ENCODE results near the gene KDM5B.

Gene KDM5B

GRCh38 chr1:202682477-202682876, 125.7 kb downstream of the KDM5B start:
- no peak for DNase-seq

GRCh38 chr1:202681736-202682420, 126.3 kb downstream of the KDM5B start:
- DNase-seq: no peak

DNA sequence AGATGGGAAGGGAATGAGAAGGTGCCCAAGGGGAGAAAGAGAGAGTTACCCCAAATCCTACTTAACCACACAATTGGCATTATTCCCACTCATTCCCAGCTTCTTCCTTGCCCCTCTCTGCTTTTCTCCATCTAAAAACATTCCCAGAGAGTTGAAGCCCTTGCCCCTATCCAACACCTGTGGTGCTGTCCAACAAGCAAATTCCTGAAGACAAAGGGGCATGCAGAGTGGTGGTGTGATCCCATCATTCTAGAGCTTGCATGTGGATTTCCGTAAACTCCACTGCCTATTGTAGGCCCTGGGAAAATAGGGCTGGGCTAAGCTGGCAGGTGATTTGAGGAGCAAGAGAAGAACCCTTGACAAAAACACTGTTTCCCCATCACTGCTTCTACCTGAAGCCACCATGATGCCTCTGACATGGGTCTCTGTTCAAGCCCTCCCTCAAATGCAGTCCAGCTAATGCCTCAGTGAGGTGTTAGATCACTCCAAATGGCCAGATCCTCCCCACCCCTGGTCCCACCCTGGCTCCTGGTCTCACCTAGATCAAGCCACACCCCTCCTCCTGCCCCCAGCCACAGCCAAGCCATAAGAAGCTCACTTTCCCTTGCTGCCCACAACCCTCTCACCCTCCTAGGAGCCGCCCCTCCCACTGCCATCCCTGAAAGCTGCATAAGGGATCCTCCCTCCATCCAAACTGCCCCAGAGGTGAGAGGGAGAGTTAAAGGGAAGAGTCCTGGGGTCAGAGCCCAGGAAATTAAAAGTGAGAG, 127.5 kb downstream of the KDM5B start:
- DNase-seq: no peak

DNA sequence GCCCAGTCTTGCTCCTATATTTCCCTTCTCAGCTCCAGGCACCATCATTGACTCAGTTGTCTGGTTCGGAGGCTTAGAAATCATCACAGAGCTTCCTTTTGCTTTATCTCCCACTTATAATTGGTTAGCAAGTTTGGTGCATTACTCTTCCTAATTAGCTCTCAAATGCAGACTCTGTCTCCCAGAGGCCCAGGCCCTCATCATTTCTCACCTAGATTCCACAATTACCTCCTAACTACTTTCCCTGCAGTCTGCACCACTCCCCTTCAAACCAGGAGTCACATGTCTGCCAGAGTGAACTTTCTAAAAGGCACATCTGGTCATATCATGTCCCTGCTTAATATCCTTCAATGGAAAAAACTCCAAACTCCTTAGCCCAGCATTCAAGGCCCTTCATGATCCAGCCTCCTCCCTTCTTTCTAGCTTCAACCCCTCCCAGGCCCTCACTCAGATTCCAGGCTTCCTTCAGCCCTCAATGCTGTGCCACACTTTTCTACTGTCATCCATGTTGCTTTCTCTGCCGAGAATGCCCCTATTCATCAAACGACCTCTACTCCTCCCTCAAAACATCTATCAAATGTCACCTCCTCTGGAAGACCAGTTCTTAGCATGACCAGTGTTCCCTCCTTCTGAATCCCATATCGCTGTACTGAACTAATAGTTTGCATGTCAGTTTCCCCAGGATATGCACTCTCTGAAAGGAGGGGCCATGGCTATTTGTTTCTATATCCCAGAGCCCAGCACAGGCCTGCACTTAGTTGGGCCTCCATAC, 128.6 kb downstream of the KDM5B start:
- DNase-seq: no peak

GRCh38 chr1:202677433-202677832, 130.8 kb downstream of the KDM5B start:
- no peak for DNase-seq
